Fibroblast of lung (primary cell): ENCODE results near the gene ADH1C. TPM values are rescaled to one million over a fixed set of nuclear protein-coding genes. Genes with fewer than 3 reads are reported as not detected.

Experiments
- DNase-seq, 2 donors: peaks; one replicate each; pipeline versions ENCODE4 v3.0.0 to v3.0.0-alpha.2; 2010; ENCODE audit warnings: low read depth in 2 of 2
- H2AFZ ChIP-seq: 2 replicates; pipeline ENCODE4 v1.5.1; 2012; ENCODE audit warnings: low read length, control low read depth, inconsistent platforms
- H3K27ac ChIP-seq: 2 replicates; pipeline ENCODE4 v1.5.1; 2011; ENCODE audit warnings: low read length, control low read depth; ENCODE audit not compliant: insufficient read depth
- H3K27me3 ChIP-seq: 2 replicates; pipeline ENCODE4 v1.5.1; 2011; ENCODE audit warnings: mild to moderate bottlenecking, low read length; ENCODE audit not compliant: control insufficient read depth, insufficient read depth
- H3K36me3 ChIP-seq: 2 replicates; pipeline ENCODE4 v1.5.1; 2011; ENCODE audit warnings: low read length; ENCODE audit not compliant: control insufficient read depth, insufficient read depth
- H3K4me1 ChIP-seq: 2 replicates; pipeline ENCODE4 v1.5.1; 2011; ENCODE audit warnings: low read length; ENCODE audit not compliant: control insufficient read depth, insufficient read depth; ENCODE audit errors: extremely low read depth
- H3K4me2 ChIP-seq: 2 replicates; pipeline ENCODE4 v1.5.1; 2011; ENCODE audit warnings: low read length, control low read depth; ENCODE audit not compliant: insufficient read depth; ENCODE audit errors: extremely low read depth
- H3K4me3 ChIP-seq, 4 experiments: fragments of 200-600 bp in 1 of 4; sonication (generic) in 1 of 4; replicated peaks in 1 of 4; 2 replicates each; pipeline ENCODE4 v1.5.1; 2011 to 2016; ENCODE audit warnings: low read length in 4 of 4, low read depth in 3 of 4, mild to moderate bottlenecking in 3 of 4, control low read depth in 2 of 4, inconsistent platforms in 1 of 4, mixed read lengths in 1 of 4; ENCODE audit not compliant: insufficient read depth in 1 of 4; ENCODE audit errors: control extremely low read depth in 1 of 4
- H3K79me2 ChIP-seq: 2 replicates; pipeline ENCODE4 v1.5.1; 2012; ENCODE audit warnings: mild to moderate bottlenecking, low read length, inconsistent platforms; ENCODE audit not compliant: control insufficient read depth, insufficient read depth
- H3K9ac ChIP-seq: 2 replicates; pipeline ENCODE4 v1.5.1; 2011; ENCODE audit warnings: mild to moderate bottlenecking, low read length, control low read depth; ENCODE audit not compliant: insufficient read depth
- H3K9me3 ChIP-seq: 2 replicates; pipeline ENCODE4 v1.5.1; 2012; ENCODE audit warnings: low read depth, low read length; ENCODE audit not compliant: control insufficient read depth, insufficient read depth
- H4K20me1 ChIP-seq: 2 replicates; pipeline ENCODE4 v1.5.1; 2011; ENCODE audit warnings: low read length; ENCODE audit not compliant: control insufficient read depth, insufficient read depth; ENCODE audit errors: extremely low read depth
- CTCF ChIP-seq, 2 donors: IDR thresholded peaks in 1 of 2; conservative IDR thresholded peaks in 1 of 2; 1 replicate in 1 of 2; 2 replicates in 1 of 2; pipeline ENCODE4 v1.5.1; 2011 to 2012; ENCODE audit warnings: low read length in 2 of 2, control low read depth in 1 of 2, inconsistent platforms in 1 of 2, low read depth in 1 of 2, mild to moderate bottlenecking in 1 of 2
- EZH2 ChIP-seq: IDR thresholded peaks from 2 replicates; pipeline ENCODE4 v1.5.1; 2012; ENCODE audit warnings: low read length, control low read depth, mild to moderate bottlenecking; ENCODE audit errors: missing control alignments
- polyA plus RNA-seq, 2 donors: library from polyadenylated mRNA; depleted of rRNA in 1 of 2; stranded (reverse) in 1 of 2; unstranded in 1 of 2; fragments of >200 nt; gene quantifications; 2 replicates each; pipeline ENCODE4 v1.2.1, GENCODE V29; 2011 to 2012; ENCODE audit warnings: missing spikeins in 1 of 2
- total RNA-seq: library from RNA; depleted of rRNA; stranded (reverse); fragments of >200 nt; gene quantifications from 2 replicates; pipeline ENCODE4 v1.2.1, GENCODE V29; 2014

The ADH1C gene
- total and polyA plus RNA-seq, 2 donors (not counting 1 experiment from before 2014, with no cell fraction given): 0.83 to 1.2 TPM

- H4K20me1 ChIP-seq: no peaks in the 10 kb centered on the region
- no peak overlapping the region for H3K4me3 ChIP-seq
- H3K4me2 ChIP-seq: no peak overlapping the region
- H3K9me3 ChIP-seq: no peaks in the 10 kb centered on the region
- peak; percentile 30 to 62 for DNase-seq
- H3K9ac ChIP-seq: no peak overlapping the region
- peak overlapping the region; percentile 51 for H3K27ac ChIP-seq
- TF ChIP-seq CTCF (conservative IDR thresholded peaks at IDR 0.05 in 1 of 2, IDR thresholded peaks at IDR 0.05 in 1 of 2; ENCODE audit: low read depth in 1 of 2, low read length in 2 of 2): no peak
- no peak for TF ChIP-seq EZH2
- H2AFZ ChIP-seq: no peak overlapping the region
- no peaks in the 10 kb centered on the region for H3K79me2 ChIP-seq
- H3K36me3 ChIP-seq: no peaks in the 10 kb centered on the region
- peaks cover 5% of the 10 kb centered on the region for H3K4me1 ChIP-seq
- H3K27me3 ChIP-seq: no peaks in the 10 kb centered on the region
Observed at GRCh38 chr4:99389606-99390005, 37.1 kb upstream of the ADH1C start.

DNA sequence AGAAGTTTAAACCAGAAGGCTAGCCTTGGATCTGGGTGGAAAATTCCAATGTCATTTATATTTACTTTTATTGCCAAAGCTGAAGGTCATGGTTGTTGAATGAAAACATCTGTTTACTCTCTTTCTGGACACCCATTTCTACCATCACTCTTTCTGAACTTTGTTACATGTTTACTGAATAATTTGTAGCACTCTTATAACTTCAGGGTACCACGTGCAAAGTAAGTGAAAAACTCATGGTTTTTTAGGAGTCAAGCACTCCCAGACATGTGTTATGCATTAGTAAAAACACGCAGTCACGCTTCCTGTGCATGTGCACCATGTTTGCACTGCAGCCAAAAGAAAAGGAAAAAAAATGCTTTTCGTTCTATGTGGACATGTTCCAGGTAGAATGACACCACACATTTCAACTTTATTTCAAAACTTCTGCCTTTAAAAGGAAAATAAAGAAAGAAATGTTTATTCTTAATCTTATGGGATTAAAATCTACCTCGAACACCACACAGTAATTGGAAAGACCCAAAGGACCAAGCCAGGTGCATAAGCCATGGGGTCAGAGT, 31.4 kb upstream of the ADH1C start:
- H3K27ac ChIP-seq: peak overlapping the region; percentile 94

DNA sequence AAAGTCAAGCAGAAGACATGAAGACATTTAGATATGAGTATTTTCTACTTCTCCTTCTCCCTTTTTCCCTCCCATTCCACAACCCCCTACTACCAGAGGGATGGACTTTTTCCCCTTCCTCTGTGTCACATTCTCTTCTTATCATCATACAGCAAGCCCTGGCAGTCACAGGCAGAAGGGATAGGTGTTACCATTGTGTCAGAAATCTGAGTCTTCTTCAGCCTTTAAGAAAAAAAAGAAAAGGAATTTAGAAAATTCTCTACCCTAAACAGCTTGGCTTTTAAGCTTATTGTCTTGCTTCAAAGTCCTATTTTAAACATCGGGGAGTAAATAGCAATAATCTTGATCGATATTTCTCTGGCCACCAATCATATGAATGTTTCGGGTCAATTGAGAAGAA, 30.9 kb upstream of the ADH1C start:
- Histone ChIP-seq H3K79me2 (no peaks in the 10 kb centered on the region), H3K27me3 (no peaks in the 10 kb centered on the region), H2AFZ (no peak overlapping the region), H4K20me1 (no peaks in the 10 kb centered on the region), H3K4me3 (no peak overlapping the region), H3K9me3 (no peaks in the 10 kb centered on the region), H3K36me3 (no peaks in the 10 kb centered on the region), H3K9ac (no peak overlapping the region), H3K27ac (peak overlapping the region; percentile 94), H3K4me2 (no peak overlapping the region), H3K4me1 (peaks cover 14% of the 10 kb centered on the region)
- no peak for DNase-seq
- no peak for TF ChIP-seq EZH2
- no peak for TF ChIP-seq CTCF (conservative IDR thresholded peaks at IDR 0.05 in 1 of 2, IDR thresholded peaks at IDR 0.05 in 1 of 2; ENCODE audit: low read depth in 1 of 2, low read length in 2 of 2)

More for the DNA sequence above, 31.4 kb upstream of the ADH1C start:
- Histone ChIP-seq H3K4me2 (no peak overlapping the region), H3K36me3 (no peaks in the 10 kb centered on the region), H3K9me3 (no peaks in the 10 kb centered on the region), H3K79me2 (no peaks in the 10 kb centered on the region), H3K27me3 (no peaks in the 10 kb centered on the region), H3K4me1 (peaks cover 14% of the 10 kb centered on the region), H2AFZ (no peak overlapping the region), H4K20me1 (no peaks in the 10 kb centered on the region), H3K9ac (no peak overlapping the region), H3K4me3 (no peak overlapping the region)
- DNase-seq: peak; percentile 61 to 99
- no peak for TF ChIP-seq EZH2
- no peak for TF ChIP-seq CTCF (conservative IDR thresholded peaks at IDR 0.05 in 1 of 2, IDR thresholded peaks at IDR 0.05 in 1 of 2; ENCODE audit: low read depth in 1 of 2, low read length in 2 of 2)
